Testis (tissue), 2 donors: ENCODE results near the gene MROH8.

ENCODE experiments used
- POLR2A ChIP-seq: fragments of 450-650 bp; IDR thresholded peaks from one replicate; pipeline ENCODE4 v1.6.1; 2017; ENCODE audit warnings: antibody characterized with exemption, mild to moderate bottlenecking, moderate library complexity
- TF ChIP-seq, protein P1 (sequence below), 3 experiments: fragments of 450-650 bp in 2 of 3; fragments of 200-600 bp in 1 of 3; sonication (generic) in 1 of 3; IDR thresholded peaks; one replicate each; pipeline ENCODE4 v1.5.1; 2016 to 2019; ENCODE audit warnings: antibody characterized with exemption in 3 of 3, mild to moderate bottlenecking in 2 of 3, moderate library complexity in 1 of 3

DNA sequence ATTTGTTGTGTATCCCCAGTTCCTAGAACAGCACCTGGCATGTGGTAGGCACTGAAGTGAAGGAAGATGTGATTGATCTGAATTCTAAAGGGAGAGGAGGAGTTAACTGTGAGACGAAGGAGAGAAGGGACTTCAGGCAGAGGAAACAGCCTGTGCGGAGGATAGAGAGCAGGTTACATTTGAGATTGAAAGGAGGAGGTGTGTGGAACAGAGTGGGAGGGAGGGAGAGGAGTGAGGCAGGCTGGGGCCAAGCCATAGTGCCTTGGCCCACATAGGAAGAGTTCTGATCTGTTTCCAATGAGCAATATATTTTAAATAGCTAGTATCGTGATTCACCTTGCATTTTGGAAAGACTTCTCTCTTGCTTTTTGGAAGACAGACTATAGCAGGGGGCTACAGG is 13.9 kb upstream of the MROH8 start:
- TF ChIP-seq, protein P1, sequence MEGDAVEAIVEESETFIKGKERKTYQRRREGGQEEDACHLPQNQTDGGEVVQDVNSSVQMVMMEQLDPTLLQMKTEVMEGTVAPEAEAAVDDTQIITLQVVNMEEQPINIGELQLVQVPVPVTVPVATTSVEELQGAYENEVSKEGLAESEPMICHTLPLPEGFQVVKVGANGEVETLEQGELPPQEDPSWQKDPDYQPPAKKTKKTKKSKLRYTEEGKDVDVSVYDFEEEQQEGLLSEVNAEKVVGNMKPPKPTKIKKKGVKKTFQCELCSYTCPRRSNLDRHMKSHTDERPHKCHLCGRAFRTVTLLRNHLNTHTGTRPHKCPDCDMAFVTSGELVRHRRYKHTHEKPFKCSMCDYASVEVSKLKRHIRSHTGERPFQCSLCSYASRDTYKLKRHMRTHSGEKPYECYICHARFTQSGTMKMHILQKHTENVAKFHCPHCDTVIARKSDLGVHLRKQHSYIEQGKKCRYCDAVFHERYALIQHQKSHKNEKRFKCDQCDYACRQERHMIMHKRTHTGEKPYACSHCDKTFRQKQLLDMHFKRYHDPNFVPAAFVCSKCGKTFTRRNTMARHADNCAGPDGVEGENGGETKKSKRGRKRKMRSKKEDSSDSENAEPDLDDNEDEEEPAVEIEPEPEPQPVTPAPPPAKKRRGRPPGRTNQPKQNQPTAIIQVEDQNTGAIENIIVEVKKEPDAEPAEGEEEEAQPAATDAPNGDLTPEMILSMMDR (IDR thresholded peaks at IDR 0.05): no peak
- TF ChIP-seq POLR2A: no peak
